GM19099 (cell line): ENCODE results near the gene LONRF2.

Experiments used
- POLR2A ChIP-seq: IDR thresholded peaks from 3 replicates; pipeline ENCODE4 v1.6.1; 2011; ENCODE audit warnings: low read depth; ENCODE audit not compliant: insufficient read length; ENCODE audit errors: extremely low read depth

The LONRF2 gene

DNA sequence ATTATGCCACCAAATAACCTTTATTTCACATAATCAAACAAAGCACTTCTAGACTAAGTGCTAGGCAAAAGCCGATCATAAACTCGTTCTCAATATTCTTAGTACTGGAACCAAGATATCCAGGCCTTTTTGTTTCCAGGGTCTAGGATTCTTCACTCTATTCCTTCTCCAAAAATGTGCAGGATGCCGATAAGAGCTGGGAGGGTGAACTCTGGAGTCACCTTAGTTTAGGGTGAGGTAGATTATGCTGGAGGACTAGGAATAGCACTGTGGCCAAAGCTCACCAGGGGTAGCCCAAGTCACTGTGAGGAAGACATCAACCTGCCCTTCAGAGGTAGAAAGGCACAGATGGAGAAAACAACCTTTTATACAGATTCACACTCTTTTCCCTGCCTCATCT, 37.3 kb downstream of the LONRF2 start:
- no peak for TF ChIP-seq POLR2A

DNA sequence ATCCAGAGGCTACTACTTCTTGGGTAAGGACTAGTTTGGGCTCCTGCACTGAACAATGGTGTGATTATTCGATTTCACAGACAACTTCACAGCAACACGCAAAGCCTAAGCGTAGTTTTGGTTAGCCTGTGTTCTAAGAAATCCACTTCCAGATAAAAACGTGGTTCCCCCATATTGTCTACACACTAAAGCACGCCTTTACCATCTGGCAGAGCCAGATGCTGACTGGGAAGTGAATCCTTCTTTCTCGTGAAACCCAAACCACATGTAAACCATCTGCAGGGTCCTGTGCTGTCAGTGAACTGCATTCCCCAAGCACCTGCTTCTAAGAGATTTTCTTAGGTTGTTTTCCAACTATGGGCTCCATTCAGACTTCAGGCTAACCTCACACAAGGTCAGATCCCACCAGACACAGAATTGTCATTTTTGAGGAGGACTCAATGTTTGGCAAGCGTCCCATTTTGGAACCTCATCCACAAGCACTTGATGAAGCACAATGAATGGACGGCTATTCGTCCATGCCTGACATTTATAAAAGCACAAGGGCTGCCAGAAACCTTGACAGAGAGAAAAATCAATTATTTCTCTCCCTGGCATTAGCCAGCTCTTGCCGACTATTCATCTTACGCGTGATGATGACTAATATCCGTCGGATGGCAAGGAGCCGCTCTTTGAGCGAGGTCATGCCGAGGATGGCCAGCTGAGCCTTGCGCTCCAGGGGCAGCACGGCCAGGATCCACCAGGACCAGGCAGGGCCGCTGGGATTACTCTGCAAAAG, 38.4 kb downstream of the LONRF2 start:
- no peak for TF ChIP-seq POLR2A

DNA sequence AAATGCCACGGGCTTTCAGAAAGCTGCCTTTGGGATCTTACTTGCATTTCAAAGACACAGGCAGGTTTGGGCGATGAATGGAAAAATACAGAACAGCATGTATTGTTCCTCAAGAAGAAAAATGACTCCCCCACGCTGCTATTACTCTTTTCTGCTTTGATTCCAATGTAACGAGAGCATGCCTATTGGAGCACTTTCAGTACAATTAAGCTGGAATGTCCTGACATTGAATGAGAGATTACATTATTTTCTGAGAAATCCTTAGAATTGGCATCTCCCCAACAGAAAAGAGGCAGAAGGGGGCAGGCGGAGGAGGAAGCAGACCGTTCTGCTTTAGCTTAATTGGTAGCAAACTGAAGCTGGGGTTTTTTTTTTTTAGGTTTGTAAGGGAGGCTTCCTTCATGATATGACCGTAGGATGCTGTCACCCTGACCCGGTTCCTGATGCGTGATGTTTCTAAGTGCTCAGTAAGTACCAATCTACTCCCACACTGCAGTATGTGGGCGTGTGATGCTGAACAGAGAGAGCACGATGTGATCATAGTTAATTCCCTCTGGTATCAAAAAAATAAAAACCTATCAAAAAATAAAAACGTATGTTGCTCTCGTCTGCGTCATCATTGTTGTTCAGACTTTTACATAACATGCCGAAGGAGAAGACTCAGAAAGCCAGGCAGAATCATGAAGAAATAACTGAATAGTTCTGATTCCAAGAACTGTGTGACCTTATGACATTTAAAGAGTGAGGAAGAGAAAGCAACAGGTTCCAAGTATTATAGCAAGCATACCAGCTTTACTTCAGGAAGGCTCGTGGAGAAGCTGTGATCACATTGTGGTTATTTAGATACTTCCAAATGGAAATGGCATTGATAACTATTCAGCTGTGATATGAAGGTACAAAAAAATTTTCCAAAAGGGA, 40.5 kb downstream of the LONRF2 start:
- TF ChIP-seq POLR2A, result no peak

DNA sequence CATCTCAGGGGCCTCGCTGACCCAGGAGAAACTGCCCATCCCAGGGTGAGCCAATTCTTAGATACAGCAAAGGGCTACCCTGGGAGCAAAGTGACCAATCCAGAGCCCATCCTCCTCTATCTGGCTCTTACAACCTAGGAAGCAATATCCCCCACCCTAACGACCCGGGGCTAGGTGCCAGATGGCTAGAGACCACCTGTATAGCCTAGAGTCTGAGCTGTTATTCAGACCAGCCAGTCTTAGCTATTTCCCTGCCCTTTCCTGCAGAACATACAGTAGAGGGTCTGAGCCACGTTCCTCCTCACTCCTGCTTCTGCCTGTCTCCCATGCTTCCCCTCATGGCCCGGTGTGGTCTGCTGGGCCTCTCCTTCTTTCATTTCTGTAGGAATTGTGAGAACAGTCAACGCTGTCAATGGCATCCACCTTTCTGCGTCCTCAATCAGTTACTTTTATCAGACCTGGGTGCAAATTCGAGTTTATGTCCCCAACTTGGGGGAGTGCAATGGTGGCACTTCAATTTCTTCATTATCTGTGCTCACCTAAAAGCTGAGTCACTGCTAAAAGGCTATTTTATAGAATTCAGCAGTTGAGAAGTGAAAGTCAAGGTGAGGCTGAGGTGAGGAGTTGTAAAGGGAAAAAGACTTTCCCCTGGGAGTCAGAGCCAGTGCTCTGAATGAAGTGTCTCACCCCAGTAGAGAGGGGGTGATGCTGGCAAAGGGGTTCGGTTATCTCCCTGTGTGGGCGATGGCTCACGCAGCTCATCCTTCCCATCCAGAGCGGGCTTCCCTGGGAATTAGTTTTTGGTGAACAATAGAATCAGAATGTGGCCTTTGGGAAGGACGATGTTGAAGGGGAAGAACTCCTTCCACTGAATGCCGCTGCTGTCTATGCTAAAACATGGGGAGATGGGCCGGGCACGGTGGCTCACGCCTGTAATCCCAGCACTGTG, 42.4 kb downstream of the LONRF2 start:
- no peak for TF ChIP-seq POLR2A

DNA sequence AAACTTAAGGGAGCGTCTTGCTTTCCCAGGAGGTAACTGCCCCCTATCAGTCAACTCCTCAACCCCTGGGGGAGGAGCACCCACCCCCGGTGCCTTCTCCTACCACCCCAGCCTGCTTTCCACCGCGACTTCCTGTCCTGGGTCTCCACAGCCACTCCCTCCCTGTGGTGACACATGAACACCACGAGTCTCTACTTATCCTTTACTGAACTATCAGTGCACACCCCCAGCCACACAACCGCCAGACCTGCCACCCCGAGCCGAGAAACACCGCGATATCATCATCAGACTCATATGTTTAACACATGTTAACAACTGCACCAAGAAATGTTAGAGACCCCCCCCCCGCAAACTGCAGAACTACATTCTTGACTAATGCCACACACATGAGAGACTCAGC, 43.3 kb downstream of the LONRF2 start:
- no peak for TF ChIP-seq POLR2A

DNA sequence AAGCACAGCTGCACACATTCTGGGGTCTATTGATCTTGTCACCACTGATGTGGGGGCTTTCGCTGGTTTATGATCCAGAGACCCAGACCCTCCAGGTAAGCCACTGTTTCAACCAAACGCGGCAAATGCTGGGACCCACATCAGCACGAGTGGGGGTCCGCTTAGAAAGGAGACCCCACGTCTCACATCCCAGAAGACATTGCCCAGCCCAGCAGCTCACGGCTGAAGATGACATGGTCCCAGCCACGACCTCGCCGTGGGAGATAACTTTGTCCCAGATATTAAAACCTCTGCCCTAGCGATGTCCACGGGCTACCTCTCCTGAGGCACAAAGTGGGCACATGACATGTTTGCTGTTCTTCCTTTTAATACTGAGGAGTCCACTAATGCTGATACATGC, 43.8 kb downstream of the LONRF2 start:
- TF ChIP-seq POLR2A, result no peak

DNA sequence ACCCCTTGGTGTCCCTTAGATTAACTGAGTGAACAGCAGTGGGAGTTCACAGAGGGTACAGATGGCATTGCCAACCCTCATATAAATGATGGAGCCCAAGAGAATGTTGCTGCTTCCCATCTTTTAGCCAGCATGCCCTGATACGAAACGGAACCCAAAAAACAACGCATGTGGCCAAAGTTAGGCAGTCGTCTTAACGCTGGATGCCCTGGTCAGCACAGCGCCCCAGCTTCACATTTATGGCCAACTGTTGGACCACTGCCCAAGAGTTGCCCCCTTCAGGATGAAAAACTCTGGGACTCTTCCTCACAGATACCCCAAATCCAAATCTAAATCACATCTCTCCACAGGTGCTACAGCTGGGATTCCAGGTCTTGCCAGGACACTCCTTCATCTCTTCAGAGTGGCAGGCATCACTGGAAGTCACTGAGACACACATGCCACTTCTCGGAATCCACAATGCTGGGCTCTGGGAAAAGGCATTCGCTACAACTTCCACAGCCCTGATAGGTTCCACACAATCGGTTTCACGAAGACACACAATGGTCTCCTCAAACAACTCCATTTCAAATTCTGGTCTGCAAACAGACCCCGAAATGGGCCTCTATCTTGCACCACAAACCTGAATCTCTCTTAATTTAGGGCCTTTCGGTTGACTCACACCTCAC, 44.6 kb downstream of the LONRF2 start:
- TF ChIP-seq POLR2A, result no peak

DNA sequence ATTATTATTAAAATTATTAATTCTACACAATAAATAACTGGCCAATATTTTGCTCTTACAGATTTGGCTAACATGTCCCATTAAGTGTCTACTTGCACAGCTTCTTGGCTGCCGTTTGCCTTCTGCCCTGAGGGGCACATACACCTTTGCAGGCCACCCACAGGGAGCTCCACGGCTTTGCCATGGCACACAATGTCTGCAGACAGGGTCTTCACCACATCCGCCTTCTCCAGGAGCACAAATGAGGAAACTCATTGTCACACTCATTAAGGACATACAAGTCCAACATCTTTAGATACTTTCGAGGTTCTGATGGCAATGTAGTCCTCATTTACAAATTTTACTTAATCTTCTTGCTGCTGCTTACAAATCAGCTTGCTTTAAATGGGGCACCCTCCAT, 45.6 kb downstream of the LONRF2 start:
- no peak for TF ChIP-seq POLR2A

DNA sequence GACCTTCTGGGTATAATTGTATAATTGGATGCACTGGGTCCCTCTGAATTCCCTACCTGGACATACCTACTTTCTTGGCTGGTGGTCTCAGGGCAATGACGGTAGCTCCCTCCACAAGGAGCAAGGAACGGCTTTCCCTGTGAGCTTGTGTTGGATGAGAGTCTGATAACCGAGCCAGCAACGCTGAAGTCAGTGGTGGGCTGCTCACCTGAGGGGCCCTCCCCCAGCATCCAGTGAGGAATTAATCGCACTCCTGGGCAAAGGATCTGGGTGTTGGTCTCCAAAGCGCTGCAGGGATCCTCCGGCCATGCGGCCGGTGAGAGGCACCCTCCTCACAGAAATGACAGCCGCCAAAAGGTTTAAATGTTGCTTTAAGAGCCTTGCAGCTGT, 47.1 kb downstream of the LONRF2 start:
- TF ChIP-seq POLR2A, result no peak

DNA sequence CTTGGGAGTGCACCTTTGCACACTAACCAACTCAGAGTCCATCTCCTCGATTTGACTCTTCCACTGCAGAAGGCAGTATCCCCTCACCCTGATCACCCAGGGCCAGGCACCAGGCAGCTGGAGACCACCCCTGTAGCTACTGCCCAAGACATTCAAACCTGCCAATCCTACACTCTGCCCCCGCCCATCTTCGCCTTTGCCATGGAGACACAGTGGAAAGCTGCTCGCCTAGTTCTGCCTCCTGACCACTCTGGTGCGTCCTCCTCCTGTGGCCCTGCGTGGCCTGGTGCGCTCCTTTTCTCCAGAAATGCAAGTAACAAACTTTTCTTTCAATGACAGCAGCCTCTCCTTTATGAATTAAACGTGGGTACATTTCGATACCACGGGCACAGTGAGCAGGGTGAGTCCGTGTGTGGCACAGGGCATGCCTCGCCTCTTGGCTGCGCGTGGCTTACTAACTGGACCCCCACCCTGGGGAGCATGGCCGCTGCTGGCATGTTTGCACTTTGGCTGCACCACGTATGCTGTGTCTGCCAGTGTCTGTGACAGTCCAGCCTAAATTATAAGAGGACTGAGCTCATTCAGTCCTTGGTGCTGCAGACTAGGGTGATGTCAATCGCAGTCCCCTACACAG, 47.6 kb downstream of the LONRF2 start:
- no peak for TF ChIP-seq POLR2A

DNA sequence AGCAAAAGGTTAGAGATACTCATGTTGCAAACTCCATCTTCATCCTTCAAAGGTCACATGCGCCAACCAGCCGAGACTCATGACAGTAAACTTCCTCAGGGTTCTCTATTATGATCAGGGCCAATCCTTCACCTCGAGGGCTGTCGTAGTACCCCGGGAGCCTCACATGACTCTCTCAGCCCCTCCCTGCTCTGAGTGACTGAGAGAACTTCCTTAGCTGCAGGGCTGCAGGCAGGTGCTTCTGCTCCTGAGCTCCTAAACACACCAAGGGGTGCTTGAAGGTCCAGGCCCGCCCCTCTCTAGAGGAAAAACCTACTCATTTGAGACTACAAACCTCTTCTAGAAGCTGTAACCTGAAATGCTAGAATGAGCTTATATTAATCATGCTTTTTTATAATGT, 48.2 kb downstream of the LONRF2 start:
- TF ChIP-seq POLR2A, result no peak

DNA sequence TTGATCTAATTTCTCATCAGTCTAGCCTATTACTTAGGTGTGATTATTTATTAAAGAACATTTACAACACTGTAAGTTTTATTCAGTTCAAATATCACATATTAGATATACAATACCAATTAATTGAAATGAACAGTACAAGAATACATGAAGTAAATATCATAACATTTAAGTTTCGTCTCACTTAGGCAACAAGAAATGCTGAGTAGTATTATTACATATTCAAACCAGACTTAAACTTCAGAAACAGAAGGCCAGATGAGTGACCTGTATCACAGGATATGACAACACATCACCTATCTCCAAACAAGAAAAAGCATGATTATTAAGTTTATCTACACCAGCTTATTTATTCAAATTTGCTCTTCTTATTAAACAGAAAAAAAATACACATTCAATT, 48.9 kb downstream of the LONRF2 start:
- no peak for TF ChIP-seq POLR2A

DNA sequence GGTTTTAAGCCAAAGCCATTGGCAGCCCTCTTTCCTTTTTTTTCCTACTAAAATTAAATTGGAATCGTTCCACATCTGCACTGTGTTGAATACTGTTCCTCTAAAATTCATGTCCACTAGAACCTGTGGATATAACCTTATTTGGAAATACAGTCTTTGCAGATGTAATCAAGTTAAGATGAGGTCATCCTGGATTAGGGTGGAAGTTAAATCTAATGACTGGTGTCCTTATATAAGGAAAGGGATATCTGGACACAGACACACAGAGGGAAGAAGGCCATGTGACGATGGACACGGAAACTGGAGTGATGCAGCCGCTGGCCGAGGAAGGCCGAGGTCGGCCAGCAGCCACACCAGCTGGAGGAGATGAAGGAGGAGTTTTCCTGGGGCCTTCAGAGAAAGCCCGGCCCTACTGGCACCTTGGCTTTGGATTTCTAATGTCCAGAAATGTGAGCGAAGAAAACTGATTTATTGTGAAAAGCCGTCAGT, 49.4 kb downstream of the LONRF2 start:
- TF ChIP-seq POLR2A, result no peak

DNA sequence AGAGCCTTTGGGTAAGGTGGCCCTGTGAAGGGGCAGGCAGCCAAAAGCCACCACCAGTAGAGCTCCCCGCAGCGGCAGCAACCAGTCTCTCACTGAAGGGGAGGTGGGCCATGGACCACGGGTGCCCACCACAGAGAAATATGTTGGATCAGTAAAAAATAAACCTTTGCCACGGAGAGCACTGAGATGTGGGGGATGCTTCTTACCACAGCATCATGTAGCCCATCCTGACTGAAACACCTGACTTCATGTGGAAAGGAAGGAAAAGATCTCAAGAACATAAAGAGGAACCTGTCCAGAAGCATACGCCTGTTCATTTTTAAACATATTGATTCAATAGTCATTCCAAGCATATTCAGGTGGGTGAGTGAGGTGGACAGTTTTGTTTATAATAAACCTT, 51.1 kb downstream of the LONRF2 start:
- TF ChIP-seq POLR2A, result no peak

DNA sequence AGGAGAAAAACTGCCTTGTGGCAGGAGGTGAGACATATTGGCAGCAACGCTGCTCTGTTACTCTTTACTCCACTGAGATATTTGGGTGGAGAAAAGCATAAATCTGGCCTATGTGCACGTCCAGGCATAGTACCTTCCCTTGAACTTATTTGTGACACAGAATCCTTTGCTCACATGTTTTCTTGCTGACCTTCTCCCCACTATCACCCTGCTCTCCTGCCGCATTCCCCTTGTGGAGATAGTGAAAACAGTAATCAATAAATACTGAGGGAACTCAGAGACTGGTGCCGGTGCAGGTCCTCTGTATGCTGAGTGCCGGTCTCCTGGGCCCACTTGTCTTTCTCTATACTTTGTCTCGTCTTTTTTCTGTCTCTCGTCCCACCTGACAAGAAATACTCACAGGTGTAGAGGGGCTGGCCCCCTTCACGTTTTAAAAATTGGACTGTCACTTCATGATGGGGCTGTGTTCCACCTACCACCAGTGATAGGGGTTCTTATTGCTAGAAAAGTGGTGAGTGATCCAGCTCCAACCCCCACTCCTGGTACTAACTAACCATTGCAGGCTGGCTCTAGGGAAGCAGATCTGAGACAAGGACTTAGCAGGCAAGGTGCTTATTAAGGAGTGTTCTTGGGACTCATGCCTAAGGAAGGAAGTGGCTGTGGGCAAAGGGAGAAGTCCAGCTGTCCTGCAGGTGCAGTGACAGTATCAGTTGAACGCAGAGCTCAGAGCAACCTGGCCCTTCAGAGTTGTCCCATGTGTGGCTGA, 51.7 kb downstream of the LONRF2 start:
- TF ChIP-seq POLR2A, result no peak
